C4-2B (cell line): ENCODE data around the gene KCNT2.

Experiments used
- H3K27ac ChIP-seq: fragments of 450-650 bp; 2 replicates; pipeline ENCODE4 v1.5.1; 2017
- CTCF ChIP-seq: fragments of 450-650 bp; conservative IDR thresholded peaks from 2 replicates; pipeline ENCODE4 v1.5.1; 2017; ENCODE audit warnings: mild to moderate bottlenecking
- ZFX ChIP-seq: fragments of 450-650 bp; IDR thresholded peaks from 2 replicates; pipeline ENCODE4 v1.6.1; 2017

Gene KCNT2

GRCh38 chr1:196380316-196380715, 227.9 kb downstream of the KCNT2 start:
- no peak for TF ChIP-seq CTCF
- TF ChIP-seq ZFX, result no peak
- no peak overlapping the region for H3K27ac ChIP-seq

- no peak for TF ChIP-seq CTCF
- TF ChIP-seq ZFX, result no peak
- H3K27ac ChIP-seq, result no peak overlapping the region
Measured at GRCh38 chr1:196377811-196378210, 230.4 kb downstream of the KCNT2 start.

GRCh38 chr1:196376630-196377328, 231.5 kb downstream of the KCNT2 start:
- TF ChIP-seq CTCF (no peak), ZFX (no peak)
- no peak overlapping the region for H3K27ac ChIP-seq

GRCh38 chr1:196373798-196374197, 234.4 kb downstream of the KCNT2 start:
- H3K27ac ChIP-seq, result no peak overlapping the region
- TF ChIP-seq ZFX (no peak), CTCF (no peak)

GRCh38 chr1:196372896-196373536, 235.2 kb downstream of the KCNT2 start:
- TF ChIP-seq ZFX (no peak), CTCF (peak; percentile 77)
- no peak overlapping the region for H3K27ac ChIP-seq

GRCh38 chr1:196367838-196368237, 240.4 kb downstream of the KCNT2 start:
- H3K27ac ChIP-seq, result no peak overlapping the region
- TF ChIP-seq ZFX (no peak), CTCF (no peak)

- TF ChIP-seq CTCF (no peak), ZFX (no peak)
Measured at GRCh38 chr1:196366817-196367495, 241.3 kb downstream of the KCNT2 start.

More at GRCh38 chr1:196366817-196367495, 241.3 kb downstream of the KCNT2 start:
- H3K27ac ChIP-seq, result no peak overlapping the region
